Panc1 (cell line): Measurements from ENCODE around the gene ZBTB34.

ENCODE experiments used
- POLR2AphosphoS5 ChIP-seq: IDR thresholded peaks from 2 replicates; pipeline ENCODE4 v1.6.1; 2012; ENCODE audit warnings: mild to moderate bottlenecking, low read depth, low read length, moderate library complexity
- TF ChIP-seq, protein P1 (sequence below): fragments of 450-650 bp; IDR thresholded peaks from 2 replicates; pipeline ENCODE4 v1.5.1; 2017; ENCODE audit warnings: mild to moderate bottlenecking

GRCh38 chr9:126914458-126915280 lies 54.2 kb downstream of the ZBTB34 start, which contains the start of gene RALGPS1:
- TF ChIP-seq, protein P1, sequence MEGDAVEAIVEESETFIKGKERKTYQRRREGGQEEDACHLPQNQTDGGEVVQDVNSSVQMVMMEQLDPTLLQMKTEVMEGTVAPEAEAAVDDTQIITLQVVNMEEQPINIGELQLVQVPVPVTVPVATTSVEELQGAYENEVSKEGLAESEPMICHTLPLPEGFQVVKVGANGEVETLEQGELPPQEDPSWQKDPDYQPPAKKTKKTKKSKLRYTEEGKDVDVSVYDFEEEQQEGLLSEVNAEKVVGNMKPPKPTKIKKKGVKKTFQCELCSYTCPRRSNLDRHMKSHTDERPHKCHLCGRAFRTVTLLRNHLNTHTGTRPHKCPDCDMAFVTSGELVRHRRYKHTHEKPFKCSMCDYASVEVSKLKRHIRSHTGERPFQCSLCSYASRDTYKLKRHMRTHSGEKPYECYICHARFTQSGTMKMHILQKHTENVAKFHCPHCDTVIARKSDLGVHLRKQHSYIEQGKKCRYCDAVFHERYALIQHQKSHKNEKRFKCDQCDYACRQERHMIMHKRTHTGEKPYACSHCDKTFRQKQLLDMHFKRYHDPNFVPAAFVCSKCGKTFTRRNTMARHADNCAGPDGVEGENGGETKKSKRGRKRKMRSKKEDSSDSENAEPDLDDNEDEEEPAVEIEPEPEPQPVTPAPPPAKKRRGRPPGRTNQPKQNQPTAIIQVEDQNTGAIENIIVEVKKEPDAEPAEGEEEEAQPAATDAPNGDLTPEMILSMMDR = no peak
- TF ChIP-seq POLR2AphosphoS5 = peak; percentile 34; the same call in 1 of the 2 replicates
